Calu3 (cell line): ENCODE data around the gene PCDHGA12. TPM values are rescaled to one million over a fixed set of nuclear protein-coding genes. Genes with fewer than 3 reads are reported as not detected.

Experiments
- BruUV-seq: library from RNA; stranded (reverse); fragments of 400-500 nt; replicated peaks from 2 replicates; lab custom pipeline; 2021; lab: Mats Ljungman, UMichigan
- CTCF ChIA-PET: fragments of 300-600 bp; sonication (Branson Sonifier 250); formaldehyde crosslinking; loops from one replicate; lab custom pipeline; 2022; ENCODE audit warnings: antibody characterized with exemption; lab: Charles Lee
- DNase-seq: peaks from one replicate; pipeline ENCODE4 v3.0.0; 2022
- H3K27ac Mint-ChIP-seq: one replicate; pipeline ENCODE4 v1.8.0; 2022; ENCODE audit warnings: mixed read lengths; ENCODE audit not compliant: unreplicated experiment
- H3K27me3 Mint-ChIP-seq: one replicate; pipeline ENCODE4 v1.8.0; 2022; ENCODE audit warnings: mixed read lengths; ENCODE audit not compliant: unreplicated experiment
- H3K36me3 Mint-ChIP-seq: one replicate; pipeline ENCODE4 v1.8.0; 2022; ENCODE audit warnings: mild to moderate bottlenecking, moderate library complexity, mixed read lengths; ENCODE audit not compliant: insufficient read depth, unreplicated experiment
- H3K4me1 Mint-ChIP-seq: one replicate; pipeline ENCODE4 v1.8.0; 2022; ENCODE audit warnings: mild to moderate bottlenecking, low read depth, mixed read lengths; ENCODE audit not compliant: unreplicated experiment
- H3K4me3 Mint-ChIP-seq: one replicate; pipeline ENCODE4 v1.8.0; 2022; ENCODE audit warnings: mild to moderate bottlenecking, low read depth, moderate library complexity, mixed read lengths; ENCODE audit not compliant: unreplicated experiment
- H3K9me3 Mint-ChIP-seq: one replicate; pipeline ENCODE4 v1.8.0; 2022; ENCODE audit warnings: low read depth, mixed read lengths; ENCODE audit not compliant: unreplicated experiment
- intact Hi-C: fragments of 100-400 bp; cut with micrococcal nuclease; formaldehyde crosslinking; loops from one replicate; pipeline ENCODE4 v1.10.0; 2022; ENCODE audit not compliant: unreplicated experiment
- total RNA-seq: library from RNA; stranded (reverse); gene quantifications from 2 replicates; pipeline ENCODE4 v1.2.3, GENCODE V29; 2022
- TF ChIP-seq, protein P1 (sequence below): fragments of 200-600 bp; IDR thresholded peaks from one replicate; pipeline ENCODE4 v1.8.0; 2022; ENCODE audit warnings: antibody characterized with exemption; ENCODE audit not compliant: unreplicated experiment

PCDHGA12 gene
- total RNA-seq, 1 experiment from 2014 or later = 2.9 TPM

DNA sequence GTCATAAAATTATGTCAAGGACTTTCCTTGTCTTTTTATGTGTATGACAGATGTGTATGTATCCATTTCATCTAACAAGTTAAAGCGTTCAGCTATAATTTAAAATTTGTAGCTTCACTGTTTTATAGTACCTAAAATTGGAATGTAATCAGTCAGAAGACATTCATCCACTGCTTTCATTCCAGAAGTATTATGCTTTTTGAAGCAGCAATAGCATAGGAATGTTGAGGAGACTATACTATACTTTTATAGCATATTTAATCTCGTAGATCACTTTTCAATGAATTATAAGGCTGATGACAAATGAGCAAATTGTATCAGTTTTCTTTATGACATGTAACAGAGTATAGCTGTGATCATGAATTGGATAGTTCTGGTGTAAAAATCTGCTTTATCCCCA lies 6.9 kb downstream of the PCDHGA12 start:
- H3K27ac Mint-ChIP-seq = no peak overlapping the region
- no peak for DNase-seq
- no peaks in the 10 kb centered on the region for H3K27me3 Mint-ChIP-seq
- no peaks in the 10 kb centered on the region for H3K4me1 Mint-ChIP-seq
- peaks cover 12% of the 10 kb centered on the region for H3K9me3 Mint-ChIP-seq
- H3K4me3 Mint-ChIP-seq = no peak overlapping the region
- CTCF ChIA-PET = no interaction called here
- TF ChIP-seq, protein P1, sequence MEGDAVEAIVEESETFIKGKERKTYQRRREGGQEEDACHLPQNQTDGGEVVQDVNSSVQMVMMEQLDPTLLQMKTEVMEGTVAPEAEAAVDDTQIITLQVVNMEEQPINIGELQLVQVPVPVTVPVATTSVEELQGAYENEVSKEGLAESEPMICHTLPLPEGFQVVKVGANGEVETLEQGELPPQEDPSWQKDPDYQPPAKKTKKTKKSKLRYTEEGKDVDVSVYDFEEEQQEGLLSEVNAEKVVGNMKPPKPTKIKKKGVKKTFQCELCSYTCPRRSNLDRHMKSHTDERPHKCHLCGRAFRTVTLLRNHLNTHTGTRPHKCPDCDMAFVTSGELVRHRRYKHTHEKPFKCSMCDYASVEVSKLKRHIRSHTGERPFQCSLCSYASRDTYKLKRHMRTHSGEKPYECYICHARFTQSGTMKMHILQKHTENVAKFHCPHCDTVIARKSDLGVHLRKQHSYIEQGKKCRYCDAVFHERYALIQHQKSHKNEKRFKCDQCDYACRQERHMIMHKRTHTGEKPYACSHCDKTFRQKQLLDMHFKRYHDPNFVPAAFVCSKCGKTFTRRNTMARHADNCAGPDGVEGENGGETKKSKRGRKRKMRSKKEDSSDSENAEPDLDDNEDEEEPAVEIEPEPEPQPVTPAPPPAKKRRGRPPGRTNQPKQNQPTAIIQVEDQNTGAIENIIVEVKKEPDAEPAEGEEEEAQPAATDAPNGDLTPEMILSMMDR = no peak
- intact Hi-C loops = no loop called here
- no TSS peak for BruUV-seq
- peaks cover 10% of the 10 kb centered on the region for H3K36me3 Mint-ChIP-seq

DNA sequence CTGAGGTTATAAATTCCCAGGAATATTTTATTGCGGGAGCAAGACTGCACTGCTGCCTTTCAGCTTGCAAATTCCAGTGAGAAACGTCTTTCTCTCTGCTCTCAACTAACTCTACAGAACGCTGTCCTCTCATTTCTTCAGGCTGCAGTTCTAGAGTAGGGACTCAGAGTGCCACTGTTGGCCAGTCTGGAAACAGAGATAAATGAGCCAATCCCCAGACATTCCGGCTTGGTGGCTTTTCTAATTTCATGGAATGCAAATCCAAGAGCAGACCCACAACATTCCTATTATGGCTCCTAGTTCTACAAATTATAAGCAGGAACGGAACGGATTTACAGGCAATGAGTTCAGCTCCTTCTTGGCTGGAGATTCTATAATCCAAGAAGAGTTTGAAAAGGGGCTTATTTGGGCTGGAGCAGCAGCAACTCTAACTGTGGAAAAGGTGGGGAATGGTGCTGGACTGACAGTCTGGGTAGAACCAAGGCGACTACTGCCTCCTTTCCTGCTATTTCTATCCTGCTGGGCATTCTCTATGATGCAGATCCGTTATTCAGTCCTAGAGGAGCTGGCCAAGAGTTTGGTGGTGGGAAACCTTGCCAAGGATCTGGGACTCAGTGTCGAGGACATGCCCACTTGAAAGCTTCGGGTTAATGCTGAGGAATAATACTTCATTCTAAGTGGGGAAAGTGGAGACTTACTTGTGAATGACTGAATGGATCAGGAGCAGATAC lies 9.3 kb downstream of the PCDHGA12 start:
- no peak overlapping the region for H3K27ac Mint-ChIP-seq
- intact Hi-C loops = no loop called here
- CTCF ChIA-PET = no interaction called here
- H3K4me3 Mint-ChIP-seq = no peak overlapping the region
- no peak for DNase-seq
- no TSS peak for BruUV-seq
- TF ChIP-seq, protein P1 = no peak
- H3K36me3 Mint-ChIP-seq = no peaks in the 10 kb centered on the region
- H3K27me3 Mint-ChIP-seq = no peaks in the 10 kb centered on the region
- H3K4me1 Mint-ChIP-seq = no peaks in the 10 kb centered on the region
- peaks cover 11% of the 10 kb centered on the region for H3K9me3 Mint-ChIP-seq

DNA sequence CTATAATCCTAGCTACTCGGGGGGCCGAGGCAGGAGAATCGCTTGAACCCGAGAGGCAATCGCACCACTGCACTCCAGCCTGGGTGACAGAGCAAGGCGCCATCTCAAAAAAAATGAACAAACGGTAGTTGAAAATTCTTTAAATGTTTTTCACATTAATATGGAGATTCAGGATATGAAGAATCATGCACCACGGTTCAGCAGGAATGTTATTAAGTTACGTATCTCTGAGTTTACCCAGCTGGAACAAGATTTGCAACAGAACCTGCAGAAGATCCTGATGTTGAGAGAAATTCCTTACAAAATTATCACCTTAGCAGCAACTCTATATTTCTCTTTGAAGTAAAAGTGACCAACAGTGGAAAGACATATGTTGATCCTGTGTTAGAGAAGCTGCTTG lies 10.0 kb downstream of the PCDHGA12 start:
- no peak for DNase-seq
- Mint-ChIP-seq H3K27ac (no peak overlapping the region), H3K27me3 (no peaks in the 10 kb centered on the region), H3K9me3 (peaks cover 8% of the 10 kb centered on the region), H3K36me3 (no peaks in the 10 kb centered on the region), H3K4me1 (no peaks in the 10 kb centered on the region), H3K4me3 (no peak overlapping the region)
- CTCF ChIA-PET = no interaction called here
- BruUV-seq = no TSS peak
- intact Hi-C loops = no loop called here
- TF ChIP-seq, protein P1 = no peak

DNA sequence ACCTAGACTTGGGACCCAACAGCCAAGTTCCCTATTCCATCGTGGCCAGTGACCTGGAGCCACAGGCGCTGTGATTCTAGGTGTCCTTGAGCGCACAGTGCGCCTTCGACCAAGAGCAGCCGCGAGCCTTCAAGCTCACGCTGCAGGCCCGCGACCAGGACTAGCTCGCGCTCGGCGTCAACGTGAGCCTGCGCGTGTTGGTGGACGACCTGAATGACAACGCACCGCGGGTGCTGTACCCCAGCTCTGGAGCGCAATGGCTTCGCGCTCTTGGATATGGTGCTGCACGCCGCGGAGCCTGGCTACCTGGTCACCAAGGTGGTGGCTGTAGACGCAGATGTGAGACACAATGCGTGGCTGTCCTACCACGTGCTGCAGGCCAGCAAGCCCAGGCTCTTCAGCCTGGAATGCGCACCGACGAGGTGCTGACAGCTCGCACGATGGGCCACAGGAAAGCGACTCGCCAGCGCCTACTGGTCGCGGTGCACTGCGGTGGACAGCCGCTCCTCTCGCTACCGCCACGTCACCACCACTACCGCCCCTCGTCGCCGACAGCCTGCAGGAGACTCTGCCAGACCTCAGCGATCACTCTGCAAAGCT lies 11.4 kb downstream of the PCDHGA12 start:
- no TSS peak for BruUV-seq
- no peak for DNase-seq
- Mint-ChIP-seq H3K9me3 (peaks cover 9% of the 10 kb centered on the region), H3K36me3 (no peaks in the 10 kb centered on the region), H3K27me3 (no peaks in the 10 kb centered on the region), H3K4me1 (no peaks in the 10 kb centered on the region), H3K4me3 (no peak overlapping the region), H3K27ac (no peak overlapping the region)
- TF ChIP-seq, protein P1 = no peak
- CTCF ChIA-PET = no interaction called here
- intact Hi-C loops = no loop called here
